Peyer's patch (tissue), 4 donors: Measurements from ENCODE around the gene RHBDD1.

ENCODE experiments used
- POLR2A ChIP-seq, 2 donors: fragments of 450-650 bp; IDR thresholded peaks; one replicate each; pipeline ENCODE4 v1.5.1; 2017; ENCODE audit warnings: antibody characterized with exemption in 2 of 2, mild to moderate bottlenecking in 2 of 2, moderate library complexity in 2 of 2
- TF ChIP-seq, protein P1 (sequence below), 6 experiments: fragments of 450-650 bp in 4 of 6; fragments of 200-600 bp in 2 of 6; sonication (generic) in 1 of 6; IDR thresholded peaks; one replicate each; pipeline ENCODE4 v1.5.1; 2017 to 2019; ENCODE audit warnings: antibody characterized with exemption in 6 of 6, mild to moderate bottlenecking in 3 of 6, moderate library complexity in 1 of 6

DNA sequence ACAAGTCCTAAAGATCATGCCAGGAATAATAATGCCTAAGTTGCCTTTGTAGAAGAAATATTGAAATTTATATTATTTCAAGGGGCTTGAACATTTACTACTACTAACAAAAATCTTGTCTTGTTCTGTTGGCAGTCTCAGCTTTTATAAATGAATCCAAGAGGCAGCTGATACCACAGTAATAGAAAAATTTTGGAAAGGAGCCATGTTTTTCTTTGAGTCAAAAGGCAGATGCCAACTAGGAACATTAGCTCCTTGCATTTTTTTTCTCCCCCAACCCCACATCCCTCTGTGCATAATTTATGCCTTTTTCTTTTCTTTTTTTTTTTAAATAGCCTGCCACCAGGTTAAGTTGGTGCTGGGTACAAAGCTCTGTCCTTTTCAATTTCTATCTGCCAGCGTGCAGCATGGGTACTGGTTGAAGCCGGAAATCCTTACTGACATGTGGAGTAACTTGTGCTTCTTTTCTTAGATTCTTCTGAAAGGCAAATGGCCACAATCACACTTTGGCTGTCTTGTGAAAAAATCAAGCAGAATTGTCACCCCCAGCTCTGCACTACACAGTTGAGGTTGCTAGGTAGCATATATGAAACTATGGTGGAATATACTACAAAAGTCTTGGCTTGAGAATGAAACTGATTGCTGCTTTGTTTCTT, 98.8 kb downstream of the RHBDD1 start:
- TF ChIP-seq, protein P1, sequence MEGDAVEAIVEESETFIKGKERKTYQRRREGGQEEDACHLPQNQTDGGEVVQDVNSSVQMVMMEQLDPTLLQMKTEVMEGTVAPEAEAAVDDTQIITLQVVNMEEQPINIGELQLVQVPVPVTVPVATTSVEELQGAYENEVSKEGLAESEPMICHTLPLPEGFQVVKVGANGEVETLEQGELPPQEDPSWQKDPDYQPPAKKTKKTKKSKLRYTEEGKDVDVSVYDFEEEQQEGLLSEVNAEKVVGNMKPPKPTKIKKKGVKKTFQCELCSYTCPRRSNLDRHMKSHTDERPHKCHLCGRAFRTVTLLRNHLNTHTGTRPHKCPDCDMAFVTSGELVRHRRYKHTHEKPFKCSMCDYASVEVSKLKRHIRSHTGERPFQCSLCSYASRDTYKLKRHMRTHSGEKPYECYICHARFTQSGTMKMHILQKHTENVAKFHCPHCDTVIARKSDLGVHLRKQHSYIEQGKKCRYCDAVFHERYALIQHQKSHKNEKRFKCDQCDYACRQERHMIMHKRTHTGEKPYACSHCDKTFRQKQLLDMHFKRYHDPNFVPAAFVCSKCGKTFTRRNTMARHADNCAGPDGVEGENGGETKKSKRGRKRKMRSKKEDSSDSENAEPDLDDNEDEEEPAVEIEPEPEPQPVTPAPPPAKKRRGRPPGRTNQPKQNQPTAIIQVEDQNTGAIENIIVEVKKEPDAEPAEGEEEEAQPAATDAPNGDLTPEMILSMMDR (IDR thresholded peaks at IDR 0.05) = no peak
- TF ChIP-seq POLR2A (IDR thresholded peaks at IDR 0.05) = no peak
